Astrocyte (in vitro differentiated cells and primary cell): ENCODE data around the gene DDX47. TPM values are rescaled to one million over a fixed set of nuclear protein-coding genes. Genes with fewer than 3 reads are reported as not detected.
A peak's percentile ranks its signal among the peaks of the same experiment; 100 is the strongest.

Experiments used
- DNase-seq: peaks from one replicate; pipeline ENCODE4 v3.0.0-alpha.2; 2010; ENCODE audit warnings: low read depth
- FAIRE-seq: peaks from 2 replicates; lab custom pipeline; 2011; peaks lifted over from hg19 to GRCh38; lab: Jason Lieb, UNC
- H2AFZ ChIP-seq: 2 replicates; pipeline ENCODE4 v1.6.0; 2012; ENCODE audit warnings: low read depth, low read length, inconsistent platforms
- H3K27ac ChIP-seq: 2 replicates; pipeline ENCODE4 v1.5.1; 2011; ENCODE audit warnings: low read depth, low read length, inconsistent platforms
- H3K27me3 ChIP-seq: 2 replicates; pipeline ENCODE4 v1.6.0; 2011; ENCODE audit warnings: low read length, inconsistent platforms; ENCODE audit not compliant: insufficient read depth
- H3K36me3 ChIP-seq: 2 replicates; pipeline ENCODE4 v1.5.1; 2011; ENCODE audit warnings: low read length, inconsistent platforms; ENCODE audit not compliant: insufficient read depth
- H3K4me1 ChIP-seq: 2 replicates; pipeline ENCODE4 v1.5.1; 2011; ENCODE audit warnings: low read length, inconsistent platforms; ENCODE audit not compliant: insufficient read depth
- H3K4me2 ChIP-seq: 2 replicates; pipeline ENCODE4 v1.6.0; 2012; ENCODE audit warnings: low read length, inconsistent platforms
- H3K4me3 ChIP-seq: 2 replicates; pipeline ENCODE4 v1.5.1; 2011; ENCODE audit warnings: low read depth, mild to moderate bottlenecking, low read length, inconsistent platforms; ENCODE audit not compliant: insufficient read depth
- H3K79me2 ChIP-seq: 2 replicates; pipeline ENCODE4 v1.6.0; 2012; ENCODE audit warnings: mild to moderate bottlenecking, low read length, inconsistent platforms; ENCODE audit not compliant: insufficient read depth
- H3K9ac ChIP-seq: 2 replicates; pipeline ENCODE4 v1.6.0; 2012; ENCODE audit warnings: mild to moderate bottlenecking, low read length, inconsistent platforms
- H3K9me3 ChIP-seq: 2 replicates; pipeline ENCODE4 v1.5.1; 2012; ENCODE audit warnings: low read depth, mild to moderate bottlenecking, low read length, inconsistent platforms; ENCODE audit not compliant: insufficient read depth
- H4K20me1 ChIP-seq: 2 replicates; pipeline ENCODE4 v1.6.0; 2012; ENCODE audit warnings: low read length, inconsistent platforms; ENCODE audit not compliant: insufficient read depth
- H3K27ac Mint-ChIP-seq: one replicate; pipeline ENCODE4 v1.8.0; 2021; ENCODE audit warnings: mild to moderate bottlenecking, mixed read lengths; ENCODE audit not compliant: unreplicated experiment
- H3K27me3 Mint-ChIP-seq: one replicate; pipeline ENCODE4 v1.8.0; 2021; ENCODE audit warnings: low read depth, mixed read lengths; ENCODE audit not compliant: unreplicated experiment
- H3K36me3 Mint-ChIP-seq: one replicate; pipeline ENCODE4 v1.8.0; 2021; ENCODE audit warnings: low read depth, mixed read lengths; ENCODE audit not compliant: unreplicated experiment
- H3K4me1 Mint-ChIP-seq: one replicate; pipeline ENCODE4 v1.8.0; 2021; ENCODE audit warnings: low read depth, mixed read lengths; ENCODE audit not compliant: unreplicated experiment
- H3K4me3 Mint-ChIP-seq: one replicate; pipeline ENCODE4 v1.8.0; 2021; ENCODE audit warnings: mild to moderate bottlenecking, moderate library complexity, mixed read lengths; ENCODE audit not compliant: unreplicated experiment
- H3K9me3 Mint-ChIP-seq: one replicate; pipeline ENCODE4 v1.8.0; 2021; ENCODE audit warnings: mild to moderate bottlenecking, mixed read lengths; ENCODE audit not compliant: unreplicated experiment
- EZH2 ChIP-seq: IDR thresholded peaks from 2 replicates; pipeline ENCODE4 v1.6.1; 2012; ENCODE audit warnings: mild to moderate bottlenecking, low read length, inconsistent platforms; ENCODE audit not compliant: insufficient read depth
- total RNA-seq: library from RNA; stranded (reverse); gene quantifications from 2 replicates; pipeline ENCODE4 v1.2.1, GENCODE V29; 2021
- TF ChIP-seq, protein P1 (sequence below): IDR thresholded peaks from 2 replicates; pipeline ENCODE4 v1.5.1; 2011; ENCODE audit warnings: low read depth, mild to moderate bottlenecking, inconsistent platforms, low read length, moderate library complexity; ENCODE audit not compliant: insufficient read depth

The DDX47 gene
- total RNA-seq, 1 donor from 2014 or later = 62.1 TPM

DNA sequence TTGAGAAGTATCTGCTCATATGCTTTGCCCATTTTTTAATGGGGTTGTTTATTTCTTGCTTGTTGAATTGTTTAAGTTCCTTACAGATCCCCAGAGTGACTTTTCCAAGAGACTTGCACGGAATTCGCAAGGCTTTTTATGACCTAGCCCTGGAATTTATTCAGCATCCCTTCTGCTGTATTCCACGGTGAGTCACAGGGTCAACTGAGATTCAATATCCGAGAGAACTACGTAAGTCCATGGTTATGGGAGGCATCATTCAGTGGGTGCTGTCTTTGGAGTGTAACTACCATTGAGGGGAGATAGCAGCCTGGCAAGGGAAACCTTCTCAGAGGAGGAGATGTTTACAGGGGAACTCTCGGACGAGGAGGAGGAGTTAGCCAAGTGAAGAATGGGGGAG, 57.3 kb downstream of the DDX47 start:
- Histone ChIP-seq H3K4me2 (peak overlapping the region; percentile 75), H3K4me1 (peaks cover 42% of the 10 kb centered on the region), H3K79me2 (no peaks in the 10 kb centered on the region), H4K20me1 (no peaks in the 10 kb centered on the region), H3K9ac (peak overlapping the region; percentile 74), H3K36me3 (no peaks in the 10 kb centered on the region), H3K4me3 (no peak overlapping the region), H3K27ac (peak overlapping the region; percentile 95), H3K27me3 (no peaks in the 10 kb centered on the region), H2AFZ (no peak overlapping the region), H3K9me3 (no peaks in the 10 kb centered on the region)
- Mint-ChIP-seq H3K4me1 (peaks cover 32% of the 10 kb centered on the region), H3K36me3 (peaks cover 19% of the 10 kb centered on the region), H3K27ac (peak overlapping the region; percentile 97), H3K4me3 (no peak overlapping the region), H3K9me3 (peaks cover 9% of the 10 kb centered on the region), H3K27me3 (no peaks in the 10 kb centered on the region)
- no peak for TF ChIP-seq EZH2
- TF ChIP-seq, protein P1, sequence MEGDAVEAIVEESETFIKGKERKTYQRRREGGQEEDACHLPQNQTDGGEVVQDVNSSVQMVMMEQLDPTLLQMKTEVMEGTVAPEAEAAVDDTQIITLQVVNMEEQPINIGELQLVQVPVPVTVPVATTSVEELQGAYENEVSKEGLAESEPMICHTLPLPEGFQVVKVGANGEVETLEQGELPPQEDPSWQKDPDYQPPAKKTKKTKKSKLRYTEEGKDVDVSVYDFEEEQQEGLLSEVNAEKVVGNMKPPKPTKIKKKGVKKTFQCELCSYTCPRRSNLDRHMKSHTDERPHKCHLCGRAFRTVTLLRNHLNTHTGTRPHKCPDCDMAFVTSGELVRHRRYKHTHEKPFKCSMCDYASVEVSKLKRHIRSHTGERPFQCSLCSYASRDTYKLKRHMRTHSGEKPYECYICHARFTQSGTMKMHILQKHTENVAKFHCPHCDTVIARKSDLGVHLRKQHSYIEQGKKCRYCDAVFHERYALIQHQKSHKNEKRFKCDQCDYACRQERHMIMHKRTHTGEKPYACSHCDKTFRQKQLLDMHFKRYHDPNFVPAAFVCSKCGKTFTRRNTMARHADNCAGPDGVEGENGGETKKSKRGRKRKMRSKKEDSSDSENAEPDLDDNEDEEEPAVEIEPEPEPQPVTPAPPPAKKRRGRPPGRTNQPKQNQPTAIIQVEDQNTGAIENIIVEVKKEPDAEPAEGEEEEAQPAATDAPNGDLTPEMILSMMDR = no peak
- DNase-seq (peak; percentile 99), FAIRE-seq (peak; percentile 93)

DNA sequence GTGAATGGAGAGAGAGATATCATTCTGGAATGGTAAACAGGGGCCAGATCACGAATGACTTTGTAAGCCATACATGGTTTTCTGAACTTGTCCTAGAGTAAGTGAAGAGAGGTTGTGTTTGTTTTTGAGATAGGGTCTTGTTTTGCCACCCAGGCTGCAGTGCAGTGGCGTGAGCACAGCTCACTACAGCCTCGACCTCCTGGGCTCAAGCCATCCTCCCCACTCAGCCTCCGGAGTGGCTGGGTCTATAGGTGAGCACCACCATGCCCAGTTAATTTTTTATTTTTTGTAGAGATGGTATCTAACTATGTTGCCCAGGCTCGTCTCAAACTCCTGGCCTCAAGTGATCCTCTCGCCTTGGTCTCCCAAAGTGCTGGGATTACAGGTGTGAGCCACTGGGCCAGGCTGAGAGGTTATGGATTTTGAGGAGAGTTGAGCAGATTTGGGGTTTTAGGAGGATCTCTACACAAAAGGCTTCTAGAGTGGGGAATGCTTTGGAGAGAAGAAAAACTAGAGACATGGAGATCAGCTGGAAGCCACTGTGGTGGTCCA, 58.5 kb downstream of the DDX47 start:
- H3K27ac Mint-ChIP-seq = peak overlapping the region; percentile 88
- Histone ChIP-seq H3K9ac (peak overlapping the region; percentile 79), H4K20me1 (no peaks in the 10 kb centered on the region), H2AFZ (no peak overlapping the region), H3K4me2 (peak overlapping the region; percentile 80), H3K4me1 (peaks cover 42% of the 10 kb centered on the region), H3K9me3 (no peaks in the 10 kb centered on the region), H3K79me2 (no peaks in the 10 kb centered on the region), H3K4me3 (no peak overlapping the region), H3K36me3 (no peaks in the 10 kb centered on the region), H3K27me3 (no peaks in the 10 kb centered on the region), H3K27ac (peak overlapping the region; percentile 95)
- no peaks in the 10 kb centered on the region for H3K27me3 Mint-ChIP-seq
- H3K36me3 Mint-ChIP-seq = peaks cover 17% of the 10 kb centered on the region
- no peak for TF ChIP-seq EZH2
- TF ChIP-seq, protein P1 = no peak
- peaks cover 13% of the 10 kb centered on the region for H3K9me3 Mint-ChIP-seq
- no peak for DNase-seq
- peaks cover 32% of the 10 kb centered on the region for H3K4me1 Mint-ChIP-seq
- no peak for FAIRE-seq
- no peak overlapping the region for H3K4me3 Mint-ChIP-seq

DNA sequence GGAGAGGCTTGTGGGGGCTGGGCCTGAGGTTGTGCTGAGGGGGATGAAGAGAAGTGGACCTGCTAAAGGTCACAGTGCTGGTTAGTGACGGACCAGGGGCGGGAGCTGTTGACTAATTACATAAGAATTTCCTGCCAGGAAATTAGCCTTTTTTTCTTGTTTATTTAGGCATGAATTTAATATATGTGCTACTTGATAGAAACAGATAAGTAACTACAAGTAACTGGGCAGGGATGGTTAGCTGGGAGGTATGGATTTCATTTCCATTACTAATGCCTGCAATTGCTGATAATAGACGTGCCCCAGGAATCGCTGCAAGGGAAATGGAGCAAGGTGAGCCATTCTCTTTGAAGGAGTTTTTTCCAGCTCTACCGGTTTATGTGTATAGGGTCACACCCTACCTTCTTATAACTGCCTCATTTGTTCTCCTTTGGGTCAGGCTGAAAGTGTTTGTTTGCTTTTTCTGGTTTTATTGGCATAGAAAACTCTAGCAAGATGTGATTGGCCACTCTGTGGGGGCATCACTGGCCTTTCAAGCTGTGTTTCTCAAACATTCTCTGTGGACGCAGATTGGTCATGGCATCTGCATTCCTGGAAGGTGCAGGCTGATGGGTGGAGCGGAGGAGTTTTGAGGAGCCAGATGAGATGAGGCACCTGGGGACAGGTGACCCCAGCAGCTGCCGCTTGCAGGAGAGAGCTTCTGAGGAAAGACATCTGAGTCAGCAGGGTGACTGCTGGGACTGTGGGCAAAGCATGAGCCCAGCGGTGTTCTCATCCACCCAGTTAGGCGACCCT, 59.2 kb downstream of the DDX47 start:
- Mint-ChIP-seq H3K27ac (peak overlapping the region; percentile 88), H3K9me3 (peaks cover 13% of the 10 kb centered on the region), H3K4me1 (peaks cover 32% of the 10 kb centered on the region), H3K36me3 (peaks cover 16% of the 10 kb centered on the region), H3K4me3 (no peak overlapping the region), H3K27me3 (no peaks in the 10 kb centered on the region)
- H3K36me3 ChIP-seq = no peaks in the 10 kb centered on the region
- peak overlapping the region; percentile 79 for H3K9ac ChIP-seq
- peak; percentile 17 for FAIRE-seq
- no peaks in the 10 kb centered on the region for H3K79me2 ChIP-seq
- H3K9me3 ChIP-seq = no peaks in the 10 kb centered on the region
- DNase-seq = peak; percentile 90
- TF ChIP-seq EZH2 = no peak
- TF ChIP-seq, protein P1 = no peak
- H3K4me2 ChIP-seq = peak overlapping the region; percentile 80
- no peaks in the 10 kb centered on the region for H3K27me3 ChIP-seq
- no peaks in the 10 kb centered on the region for H4K20me1 ChIP-seq
- H2AFZ ChIP-seq = no peak overlapping the region
- H3K27ac ChIP-seq = peak overlapping the region; percentile 95
- H3K4me1 ChIP-seq = peaks cover 42% of the 10 kb centered on the region
- H3K4me3 ChIP-seq = peak overlapping the region; percentile 41
